ENCODE measurements around the gene SCAF1. TPM values are rescaled to one million over a fixed set of nuclear protein-coding genes. Genes with fewer than 3 reads are reported as not detected.

The SCAF1 gene
- polyA plus RNA-seq, 3 donors = 12.7 to 23.5 (median 17.4) TPM

GRCh38 chr19:49658139-49658517 lies 16.1 kb downstream of the SCAF1 start:
- 87 to 94% (median 89%) methylated on average over 13 to 15 of the region's 15 CpGs for WGBS, 3 donors
- no peak overlapping the region for H3K27ac ChIP-seq (ENCODE audit: low read depth, low read length)

GRCh38 chr19:49658566-49659442 lies 16.8 kb downstream of the SCAF1 start:
- H3K27ac ChIP-seq (ENCODE audit: low read depth, low read length) = no peak overlapping the region
- 91 to 96% (median 92%) methylated on average over 12 of the region's 12 CpGs for WGBS, 3 donors

GRCh38 chr19:49660338-49660961 lies 18.4 kb downstream of the SCAF1 start:
- WGBS, 3 donors = 88 to 90% (median 88%) methylated on average over 15 of the region's 15 CpGs
- no peak overlapping the region for H3K27ac ChIP-seq (ENCODE audit: low read depth, low read length)

- WGBS, 3 donors = 89 to 93% (median 92%) methylated on average over 15 to 16 of the region's 16 CpGs
- H3K27ac ChIP-seq (ENCODE audit: low read depth, low read length) = no peak overlapping the region
These were observed 20.0 kb downstream of the SCAF1 start for GRCh38 chr19:49662011-49662410.

- no peak overlapping the region for H3K27ac ChIP-seq (ENCODE audit: low read depth, low read length)
- 88 to 91% (median 89%) methylated on average over 12 of the region's 12 CpGs for WGBS, 3 donors
These were observed 21.2 kb downstream of the SCAF1 start for GRCh38 chr19:49663224-49663623.

GRCh38 chr19:49664171-49665035 lies 22.4 kb downstream of the SCAF1 start:
- 1% methylated on average over 48 to 53 of the region's 53 CpGs for WGBS, 3 donors
- H3K27ac ChIP-seq (ENCODE audit: low read depth, low read length) = no peak overlapping the region

- H3K27ac ChIP-seq (ENCODE audit: low read depth, low read length) = no peak overlapping the region
- WGBS, 3 donors = 0 to 1% (median 0%) methylated on average over 7 of the region's 7 CpGs
These were observed 23.0 kb downstream of the SCAF1 start for GRCh38 chr19:49665036-49665350.

GRCh38 chr19:49665351-49666119 lies 23.5 kb downstream of the SCAF1 start, which contains the start of the genes BCL2L12 and IRF3:
Gene BCL2L12, plus strand, starts transcription at chr19:49665933. Its CDS starts 760 bp downstream, at chr19:49666693.
Gene IRF3, minus strand, starts transcription at chr19:49665857. Its CDS starts 1,019 bp downstream, at chr19:49664838.
- no peak within 1 kb of the TSS for H3K27ac ChIP-seq (ENCODE audit: low read depth, low read length)
- 0 to 1% (median 1%) methylated on average over 50 of the region's 50 CpGs for WGBS, 3 donors

GRCh38 chr19:49666120-49666444 lies 24.1 kb downstream of the SCAF1 start:
- 0 to 1% (median 0%) methylated on average over 9 of the region's 9 CpGs for WGBS, 3 donors
- H3K27ac ChIP-seq (ENCODE audit: low read depth, low read length) = no peak overlapping the region

GRCh38 chr19:49667473-49667872 lies 25.5 kb downstream of the SCAF1 start:
- 87 to 100% (median 89%) methylated on average over 2 of the region's 2 CpGs for WGBS, 3 donors

GRCh38 chr19:49669516-49669915 lies 27.5 kb downstream of the SCAF1 start:
- 86 to 88% (median 86%) methylated on average over 3 of the region's 3 CpGs for WGBS, 3 donors
- H3K27ac ChIP-seq (ENCODE audit: low read depth, low read length) = no peak overlapping the region

More at GRCh38 chr19:49667473-49667872, 25.5 kb downstream of the SCAF1 start:
- H3K27ac ChIP-seq (ENCODE audit: low read depth, low read length) = no peak overlapping the region

GRCh38 chr19:49672131-49672919 lies 30.3 kb downstream of the SCAF1 start:
- H3K27ac ChIP-seq (ENCODE audit: low read depth, low read length) = no peak overlapping the region
- 19 to 29% (median 29%) methylated on average over 27 to 28 of the region's 28 CpGs for WGBS, 3 donors

GRCh38 chr19:49676136-49676783 lies 34.3 kb downstream of the SCAF1 start:
- WGBS, 3 donors = 2 to 3% (median 2%) methylated on average over 27 of the region's 27 CpGs
- H3K27ac ChIP-seq (ENCODE audit: low read depth, low read length) = peak overlapping the region; percentile 60

GRCh38 chr19:49676784-49677230 lies 34.8 kb downstream of the SCAF1 start:
- peak overlapping the region; percentile 77 for H3K27ac ChIP-seq (ENCODE audit: low read depth, low read length)
- 0 to 1% (median 0%) methylated on average over 34 of the region's 34 CpGs for WGBS, 3 donors

- peak within 1 kb of the TSS; percentile 77 for H3K27ac ChIP-seq (ENCODE audit: low read depth, low read length)
- 0 to 1% (median 0%) methylated on average over 41 to 57 of the region's 57 CpGs for WGBS, 3 donors
These were observed 35.4 kb downstream of the SCAF1 start, which contains the start of gene PRMT1 for GRCh38 chr19:49677231-49677900. Gene PRMT1, plus strand, starts transcription at chr19:49677271. Its CDS starts 10 bp downstream, at chr19:49677281.
